MCF 10A (cell line): ENCODE results near the gene SNRPD2. TPM values are rescaled to one million over a fixed set of nuclear protein-coding genes. Genes with fewer than 3 reads are reported as not detected.

Experiments
- BruUV-seq: library from RNA; stranded (reverse); fragments of 400-500 nt; replicated peaks from 2 replicates; lab custom pipeline; 2021; lab: Mats Ljungman, UMichigan
- CTCF ChIA-PET: fragments of 300-600 bp; sonication (Branson Sonifier 250); formaldehyde crosslinking; extraction: SDS; loops from one replicate; lab custom pipeline; 2021; ENCODE audit warnings: antibody characterized with exemption, inconsistent platforms; lab: Yijun Ruan, JAX
- POLR2A ChIA-PET: fragments of 300-600, 350-650 bp; sonication (Branson Sonifier 250); formaldehyde crosslinking; extraction: SDS; loops from one replicate; lab custom pipeline; 2020; ENCODE audit warnings: antibody characterized with exemption, inconsistent platforms; lab: Yijun Ruan, JAX
- DNase-seq: peaks from one replicate; pipeline ENCODE4 v3.0.0-alpha.2; 2018; ENCODE audit not compliant: unreplicated experiment
- H3K27ac Mint-ChIP-seq: one replicate; pipeline ENCODE4 v1.8.0; 2022; ENCODE audit warnings: mild to moderate bottlenecking, low read depth, mixed read lengths; ENCODE audit not compliant: unreplicated experiment
- H3K27me3 Mint-ChIP-seq: one replicate; pipeline ENCODE4 v1.8.0; 2022; ENCODE audit warnings: mixed read lengths; ENCODE audit not compliant: insufficient read depth, unreplicated experiment
- H3K36me3 Mint-ChIP-seq: one replicate; pipeline ENCODE4 v1.8.0; 2022; ENCODE audit warnings: mild to moderate bottlenecking, moderate library complexity, mixed read lengths; ENCODE audit not compliant: insufficient read depth, unreplicated experiment
- H3K4me1 Mint-ChIP-seq: one replicate; pipeline ENCODE4 v1.8.0; 2022; ENCODE audit warnings: mixed read lengths; ENCODE audit not compliant: insufficient read depth, unreplicated experiment
- H3K4me3 Mint-ChIP-seq: one replicate; pipeline ENCODE4 v1.8.0; 2022; ENCODE audit warnings: mild to moderate bottlenecking, moderate library complexity, mixed read lengths; ENCODE audit not compliant: unreplicated experiment
- H3K9me3 Mint-ChIP-seq: one replicate; pipeline ENCODE4 v1.8.0; 2022; ENCODE audit warnings: mixed read lengths; ENCODE audit not compliant: unreplicated experiment
- intact Hi-C: fragments of 100-400 bp; cut with micrococcal nuclease; formaldehyde crosslinking; loops from 2 replicates; pipeline ENCODE4 v1.14.1; 2022
- total RNA-seq: library from RNA; stranded (reverse); gene quantifications from 2 replicates; pipeline ENCODE4 v1.2.3, GENCODE V29; 2022
- TF ChIP-seq, protein P1 (sequence below): fragments of 200-600 bp; IDR thresholded peaks from one replicate; pipeline ENCODE4 v1.8.0; 2022; ENCODE audit warnings: antibody characterized with exemption, mild to moderate bottlenecking; ENCODE audit not compliant: unreplicated experiment

SNRPD2 gene
- total RNA-seq, 1 experiment from 2014 or later, result 406 TPM

DNA sequence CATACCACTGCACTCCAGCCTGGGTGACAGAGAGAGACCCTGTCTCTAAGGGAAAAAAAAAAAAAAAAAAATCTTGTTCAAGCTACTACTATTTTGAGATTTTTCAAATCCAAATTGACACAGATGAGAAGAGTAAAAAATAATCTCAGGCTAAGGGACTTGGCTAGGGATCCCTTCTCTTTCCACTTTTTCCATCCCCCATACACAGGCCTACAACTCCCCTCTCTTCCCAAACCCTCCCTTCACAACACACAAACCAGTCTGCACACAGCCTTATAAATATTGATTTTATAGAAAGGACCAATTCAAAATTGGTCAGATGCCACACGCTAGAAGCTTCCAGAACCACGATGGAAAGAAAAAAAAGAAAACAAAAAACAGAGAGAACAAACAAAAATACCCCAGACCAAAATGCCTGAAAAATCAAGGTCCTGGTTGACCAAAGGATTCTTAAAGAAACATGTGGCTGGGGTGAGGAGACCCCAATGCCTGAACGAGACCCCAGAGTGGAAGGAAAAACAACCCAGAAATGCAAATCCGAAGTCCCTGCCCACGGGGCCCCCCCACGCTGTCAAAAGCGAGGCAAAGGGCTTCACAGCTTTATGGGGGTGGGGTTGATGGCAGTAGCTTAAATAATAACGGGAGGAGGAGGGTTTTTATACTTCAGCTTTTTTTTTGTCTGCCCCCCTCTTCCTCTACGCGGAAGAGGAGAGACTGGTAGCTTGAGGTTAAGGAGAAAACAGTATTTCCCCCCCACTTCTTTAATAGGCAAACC lies 18.8 kb upstream of the SNRPD2 start:
- intact Hi-C loops, result no loop called here
- Mint-ChIP-seq H3K36me3 (peaks cover 29% of the 10 kb centered on the region), H3K27ac (peak overlapping the region; percentile 51), H3K4me1 (peaks cover 4% of the 10 kb centered on the region), H3K4me3 (no peak overlapping the region), H3K27me3 (no peaks in the 10 kb centered on the region), H3K9me3 (no peaks in the 10 kb centered on the region)
- ChIA-PET CTCF (interaction anchor here (0.6 to 5.9 kb wide), 3 partner anchors 17 to 1326 kb away, joined by 3 to 42 read pairs (median 4); partner anchors contain the start of genes QPCTL and SNRPD2), POLR2A (interaction anchor here (1.2 to 1.7 kb wide), 2 partner anchors 9 to 18 kb away, joined by 4 to 6 read pairs; partner anchors contain the start of genes QPCTL and SNRPD2)
- no peak for DNase-seq
- TF ChIP-seq, protein P1, sequence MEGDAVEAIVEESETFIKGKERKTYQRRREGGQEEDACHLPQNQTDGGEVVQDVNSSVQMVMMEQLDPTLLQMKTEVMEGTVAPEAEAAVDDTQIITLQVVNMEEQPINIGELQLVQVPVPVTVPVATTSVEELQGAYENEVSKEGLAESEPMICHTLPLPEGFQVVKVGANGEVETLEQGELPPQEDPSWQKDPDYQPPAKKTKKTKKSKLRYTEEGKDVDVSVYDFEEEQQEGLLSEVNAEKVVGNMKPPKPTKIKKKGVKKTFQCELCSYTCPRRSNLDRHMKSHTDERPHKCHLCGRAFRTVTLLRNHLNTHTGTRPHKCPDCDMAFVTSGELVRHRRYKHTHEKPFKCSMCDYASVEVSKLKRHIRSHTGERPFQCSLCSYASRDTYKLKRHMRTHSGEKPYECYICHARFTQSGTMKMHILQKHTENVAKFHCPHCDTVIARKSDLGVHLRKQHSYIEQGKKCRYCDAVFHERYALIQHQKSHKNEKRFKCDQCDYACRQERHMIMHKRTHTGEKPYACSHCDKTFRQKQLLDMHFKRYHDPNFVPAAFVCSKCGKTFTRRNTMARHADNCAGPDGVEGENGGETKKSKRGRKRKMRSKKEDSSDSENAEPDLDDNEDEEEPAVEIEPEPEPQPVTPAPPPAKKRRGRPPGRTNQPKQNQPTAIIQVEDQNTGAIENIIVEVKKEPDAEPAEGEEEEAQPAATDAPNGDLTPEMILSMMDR, result no peak
- BruUV-seq, result TSS peak; percentile 24

DNA sequence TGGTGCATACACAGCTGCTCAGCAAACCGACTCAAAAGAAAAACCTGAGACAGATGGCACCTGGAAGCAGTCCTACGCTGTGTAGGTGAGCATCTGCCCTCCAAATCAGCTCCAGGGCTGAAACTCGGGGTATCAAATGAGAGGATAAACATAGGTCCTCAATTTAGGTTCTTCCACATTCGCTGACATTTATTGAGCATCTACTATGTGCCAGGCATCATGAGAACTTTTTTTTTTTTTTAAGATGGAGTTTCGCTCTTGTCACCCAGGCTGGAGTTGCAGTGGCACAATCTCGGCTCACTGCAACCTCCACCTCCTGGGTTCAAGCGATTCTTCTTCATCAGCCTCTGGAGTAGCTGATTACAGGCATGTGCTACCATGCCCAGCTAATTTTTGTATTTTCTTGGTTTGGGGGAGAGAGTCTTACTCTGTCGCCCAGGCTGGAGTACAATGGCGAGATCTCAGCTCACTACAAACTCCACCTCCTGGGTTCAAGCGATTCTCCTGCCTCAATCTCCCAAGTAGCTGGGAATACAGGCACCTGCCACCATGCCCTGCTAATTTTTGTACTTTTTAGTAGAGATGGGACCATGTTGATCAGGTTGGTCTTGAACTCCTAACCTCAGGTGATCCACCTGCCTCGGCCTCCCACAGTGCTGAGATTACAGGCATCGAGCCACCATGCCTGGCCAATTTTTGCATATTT lies 14.1 kb upstream of the SNRPD2 start:
- POLR2A ChIA-PET, result interaction anchor here (1.6 to 5.3 kb wide), 3 partner anchors 10 to 13 kb away, joined by 6 to 28 read pairs (median 12); partner anchors contain the start of genes QPCTL and SNRPD2
- no peak for DNase-seq
- no TSS peak for BruUV-seq
- Mint-ChIP-seq H3K4me3 (no peak overlapping the region), H3K27me3 (no peaks in the 10 kb centered on the region), H3K27ac (no peak overlapping the region), H3K36me3 (peaks cover 20% of the 10 kb centered on the region), H3K9me3 (no peaks in the 10 kb centered on the region), H3K4me1 (peaks cover 4% of the 10 kb centered on the region)
- intact Hi-C loops, result no loop called here
- CTCF ChIA-PET, result interaction anchor here (0.6 to 5.9 kb wide), 5 partner anchors 12 to 1638 kb away, joined by 4 to 42 read pairs (median 6); partner anchors contain the start of genes QPCTL and SNRPD2
- TF ChIP-seq, protein P1, result no peak

DNA sequence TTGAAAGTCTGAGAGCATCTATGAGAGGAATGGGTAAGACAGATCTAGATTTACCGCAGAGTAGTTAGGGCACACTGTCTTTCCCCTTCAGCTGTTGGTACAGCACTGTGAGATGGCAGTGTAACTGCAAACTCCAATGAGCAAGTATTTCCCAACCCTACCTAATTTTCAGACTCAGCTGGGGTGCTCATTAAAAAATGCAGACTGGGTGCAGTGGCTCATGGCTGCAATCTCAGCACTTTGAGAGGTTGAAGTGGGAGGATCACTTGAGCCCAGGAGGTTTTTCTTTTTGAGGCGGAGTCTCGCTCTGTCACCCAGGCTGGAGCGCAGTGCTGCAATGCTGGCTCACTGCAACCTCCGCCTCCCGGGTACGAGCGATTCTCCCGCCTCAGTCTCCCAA lies 13.4 kb upstream of the SNRPD2 start:
- intact Hi-C loops, result no loop called here
- no TSS peak for BruUV-seq
- ChIA-PET CTCF (interaction anchor here (0.6 to 1.7 kb wide), 4 partner anchors 12 to 1638 kb away, joined by 4 to 6 read pairs (median 6); no protein-coding TSS in a partner anchor), POLR2A (interaction anchor here (1.6 to 5.3 kb wide), 3 partner anchors 10 to 13 kb away, joined by 6 to 28 read pairs (median 12); partner anchors contain the start of genes QPCTL and SNRPD2)
- Mint-ChIP-seq H3K27me3 (no peaks in the 10 kb centered on the region), H3K4me3 (no peak overlapping the region), H3K9me3 (no peaks in the 10 kb centered on the region), H3K36me3 (peaks cover 13% of the 10 kb centered on the region), H3K27ac (no peak overlapping the region), H3K4me1 (no peaks in the 10 kb centered on the region)
- TF ChIP-seq, protein P1, result no peak
- no peak for DNase-seq
